ENCODE data around the gene OR2T3.
"Not testable (repeated sequence)": the region's sequence is repeated elsewhere in the genome, so short reads cannot be mapped to it uniquely, and the experiment has no call there.

GRCh38 chr1:248472111-248472510 is 1.0 kb upstream of the OR2T3 start:
- TF ChIP-seq, protein P1, sequence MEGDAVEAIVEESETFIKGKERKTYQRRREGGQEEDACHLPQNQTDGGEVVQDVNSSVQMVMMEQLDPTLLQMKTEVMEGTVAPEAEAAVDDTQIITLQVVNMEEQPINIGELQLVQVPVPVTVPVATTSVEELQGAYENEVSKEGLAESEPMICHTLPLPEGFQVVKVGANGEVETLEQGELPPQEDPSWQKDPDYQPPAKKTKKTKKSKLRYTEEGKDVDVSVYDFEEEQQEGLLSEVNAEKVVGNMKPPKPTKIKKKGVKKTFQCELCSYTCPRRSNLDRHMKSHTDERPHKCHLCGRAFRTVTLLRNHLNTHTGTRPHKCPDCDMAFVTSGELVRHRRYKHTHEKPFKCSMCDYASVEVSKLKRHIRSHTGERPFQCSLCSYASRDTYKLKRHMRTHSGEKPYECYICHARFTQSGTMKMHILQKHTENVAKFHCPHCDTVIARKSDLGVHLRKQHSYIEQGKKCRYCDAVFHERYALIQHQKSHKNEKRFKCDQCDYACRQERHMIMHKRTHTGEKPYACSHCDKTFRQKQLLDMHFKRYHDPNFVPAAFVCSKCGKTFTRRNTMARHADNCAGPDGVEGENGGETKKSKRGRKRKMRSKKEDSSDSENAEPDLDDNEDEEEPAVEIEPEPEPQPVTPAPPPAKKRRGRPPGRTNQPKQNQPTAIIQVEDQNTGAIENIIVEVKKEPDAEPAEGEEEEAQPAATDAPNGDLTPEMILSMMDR (IDR thresholded peaks at IDR 0.05; ENCODE audit: poor library complexity) = not testable (repeated sequence)
- TF ChIP-seq EZH2 (IDR thresholded peaks at IDR 0.05; ENCODE audit: borderline replicate concordance) = not testable (repeated sequence)
